HepG2 (cell line): ENCODE data around the gene OLFM1. TPM values are rescaled to one million over a fixed set of nuclear protein-coding genes. Genes with fewer than 3 reads are reported as not detected.
A peak's percentile ranks its signal among the peaks of the same experiment; 100 is the strongest.

Experiments
- ATAC-seq: fragments of 200-7000 bp; cut with Tn5 transposase; 3 replicates; pipeline ENCODE4 v1.9.1; 2020; ENCODE audit warnings: mild to moderate bottlenecking, moderate library complexity
- BruUV-seq: library from RNA; stranded (reverse); fragments of 400-500 nt; replicated peaks from 2 replicates; lab custom pipeline; 2021; lab: Mats Ljungman, UMichigan
- CTCF ChIA-PET: fragments of 300-600 bp; formaldehyde crosslinking; extraction: SDS; loops from one replicate; lab custom pipeline; 2021; ENCODE audit warnings: low total read pairs, inconsistent platforms, low intra/inter-chr PET ratio; lab: Yijun Ruan, JAX
- POLR2A ChIA-PET: fragments of 350-600 bp; sonication (Branson Sonifier 250); formaldehyde crosslinking; loops from one replicate; lab custom pipeline; 2020; ENCODE audit warnings: antibody characterized with exemption, inconsistent platforms; lab: Yijun Ruan, JAX
- DNase-seq: peaks from one replicate; pipeline ENCODE4 v3.0.0-alpha.2; 2015; ENCODE audit warnings: low spot score
- FAIRE-seq: peaks from 3 replicates; lab custom pipeline; 2011; peaks lifted over from hg19 to GRCh38; lab: Jason Lieb, UNC
- H2AFZ ChIP-seq: one replicate; pipeline ENCODE4 v1.6.1; 2011; ENCODE audit warnings: low read length, inconsistent platforms
- H3K27ac ChIP-seq: fragments of 300-600 bp; 3 replicates; pipeline ENCODE4 v1.8.0; 2011; ENCODE audit warnings: mixed run types, mild to moderate bottlenecking, mixed read lengths, low read length, inconsistent platforms; ENCODE audit not compliant: insufficient read depth; ENCODE audit errors: extremely low read length
- H3K27me3 ChIP-seq, 2 experiments: fragments of 200-600 bp in 1 of 2; 2 replicates in 1 of 2; 3 replicates in 1 of 2; pipeline versions ENCODE4 v1.6.0 to v1.8.0; 2011; ENCODE audit warnings: low read length in 2 of 2, mild to moderate bottlenecking in 2 of 2, moderate library complexity in 2 of 2, inconsistent platforms in 1 of 2; ENCODE audit not compliant: insufficient read depth in 2 of 2, control insufficient read depth in 1 of 2
- H3K36me3 ChIP-seq, 2 experiments: fragments of 200-600 bp in 1 of 2; replicated peaks in 1 of 2; 2 replicates in 1 of 2; 3 replicates in 1 of 2; pipeline versions ENCODE4 v1.5.1 to v1.8.0; 2011; ENCODE audit warnings: low read length in 2 of 2, inconsistent platforms in 1 of 2; ENCODE audit not compliant: insufficient read depth in 2 of 2, control insufficient read depth in 1 of 2
- H3K4me1 ChIP-seq: 2 replicates; pipeline ENCODE4 v1.5.1; 2012; ENCODE audit warnings: low read length, inconsistent platforms; ENCODE audit not compliant: insufficient read depth
- H3K4me2 ChIP-seq: 2 replicates; pipeline ENCODE4 v1.6.0; 2011; ENCODE audit warnings: low read depth, low read length, inconsistent platforms
- H3K4me3 ChIP-seq, 3 experiments: fragments of 200-600 bp in 1 of 3; sonication (generic), shearing (Covaris generic) in 1 of 3; replicated peaks in 1 of 3; 2 replicates each; pipeline ENCODE4 v1.5.1; 2011 to 2016; ENCODE audit warnings: low read length in 3 of 3, inconsistent platforms in 2 of 3, low read depth in 2 of 3, mild to moderate bottlenecking in 2 of 3, control low read depth in 1 of 3, mixed read lengths in 1 of 3; ENCODE audit not compliant: insufficient read depth in 1 of 3
- H3K79me2 ChIP-seq: one replicate; pipeline ENCODE4 v1.6.1; 2011; ENCODE audit warnings: low read length, inconsistent platforms; ENCODE audit not compliant: insufficient read depth
- H3K9ac ChIP-seq: 2 replicates; pipeline ENCODE4 v1.6.0; 2011; ENCODE audit warnings: mild to moderate bottlenecking, low read depth, low read length, inconsistent platforms; ENCODE audit not compliant: insufficient read depth
- H3K9me3 ChIP-seq: 2 replicates; pipeline ENCODE4 v1.5.1; 2012; ENCODE audit warnings: mild to moderate bottlenecking, low read length
- H4K20me1 ChIP-seq: 2 replicates; pipeline ENCODE4 v1.6.0; 2011; ENCODE audit warnings: inconsistent platforms, mild to moderate bottlenecking, low read length, moderate library complexity; ENCODE audit not compliant: insufficient read depth
- HNRNPK ChIP-seq: fragments of 200-400 bp; formaldehyde crosslinking; IDR thresholded peaks from 2 replicates; pipeline ENCODE4 v1.6.1; 2018; ENCODE audit warnings: low read length, low read depth, moderate library complexity, mild to moderate bottlenecking; ENCODE audit not compliant: poor library complexity, severe bottlenecking
- MEIS1 ChIP-seq: sonication (generic); formaldehyde crosslinking; IDR thresholded peaks from 2 replicates; pipeline ENCODE4 v1.9.0; 2021; ENCODE audit warnings: mild to moderate bottlenecking, missing genetic modification reagents, moderate library complexity, borderline replicate concordance
- ZNF343 ChIP-seq: sonication (generic); formaldehyde crosslinking; IDR thresholded peaks from 2 replicates; pipeline ENCODE4 v1.4.0; 2020; ENCODE audit warnings: mild to moderate bottlenecking, missing genetic modification reagents
- ZNF564 ChIP-seq: sonication (generic); formaldehyde crosslinking; IDR thresholded peaks from 2 replicates; pipeline ENCODE4 v1.8.1; 2023; ENCODE audit warnings: mild to moderate bottlenecking, missing genetic modification reagents
- WGBS: methylation state at CpG from one replicate; pipeline ENCODE4 v1.1.6; 2017; ENCODE audit warnings: low lambda C conversion rate; 5-methylcytosine and 5-hydroxymethylcytosine counted together
- in situ Hi-C: cut with HindIII; loops from 2 replicates; pipeline ENCODE4 v1.10.0; 2017; ENCODE audit warnings: low pct_unique_long_range_greater_than_20kb; ENCODE audit not compliant: extremely low pct_ligation_motif_present
- intact Hi-C: fragments of 100-400 bp; cut with micrococcal nuclease; formaldehyde crosslinking; loops from one replicate; pipeline ENCODE4 v1.10.0; 2022; ENCODE audit not compliant: unreplicated experiment
- polyA plus RNA-seq, 8 experiments: library from polyadenylated mRNA; depleted of rRNA in 3 of 8; stranded (reverse) in 7 of 8; unstranded in 1 of 8; fragments of >200 nt; fragmentation: Illumina TruSeq in 4 of 8; extraction: Trizol in 4 of 8; gene quantifications; 2 replicates each; pipeline versions ENCODE4 v1.2.1 to v1.2.3, GENCODE V29; 2011 to 2016; ENCODE audit warnings: low read depth in 4 of 8, missing spikeins in 1 of 8, mixed read lengths in 1 of 8; ENCODE audit not compliant: insufficient read depth in 1 of 8
- total RNA-seq, 5 experiments: library from RNA; depleted of rRNA; stranded (reverse); fragments of >200 nt; fragmentation: Illumina TruSeq; extraction: Trizol; gene quantifications; 2 replicates each; pipeline ENCODE4 v1.2.3, GENCODE V29; 2016; ENCODE audit warnings: low read depth in 1 of 5
- TF ChIP-seq, protein P1 (sequence below): fragments of 450-650 bp; IDR thresholded peaks from 2 replicates; pipeline ENCODE4 v1.6.1; 2016
- TF ChIP-seq, protein P2 (sequence below): sonication (generic); formaldehyde crosslinking; IDR thresholded peaks from 2 replicates; pipeline ENCODE4 v1.5.1; 2020; ENCODE audit warnings: mild to moderate bottlenecking, missing genetic modification reagents, borderline replicate concordance
- TF ChIP-seq, protein P3 (sequence below): sonication (generic); formaldehyde crosslinking; IDR thresholded peaks from 2 replicates; pipeline ENCODE4 v1.5.0; 2020; ENCODE audit warnings: mild to moderate bottlenecking, missing genetic modification reagents

Gene OLFM1
- total and polyA plus RNA-seq, 2 of the 13 experiments (the other 11 are each of a cell fraction or from before 2014, with no cell fraction given) = not detected

DNA sequence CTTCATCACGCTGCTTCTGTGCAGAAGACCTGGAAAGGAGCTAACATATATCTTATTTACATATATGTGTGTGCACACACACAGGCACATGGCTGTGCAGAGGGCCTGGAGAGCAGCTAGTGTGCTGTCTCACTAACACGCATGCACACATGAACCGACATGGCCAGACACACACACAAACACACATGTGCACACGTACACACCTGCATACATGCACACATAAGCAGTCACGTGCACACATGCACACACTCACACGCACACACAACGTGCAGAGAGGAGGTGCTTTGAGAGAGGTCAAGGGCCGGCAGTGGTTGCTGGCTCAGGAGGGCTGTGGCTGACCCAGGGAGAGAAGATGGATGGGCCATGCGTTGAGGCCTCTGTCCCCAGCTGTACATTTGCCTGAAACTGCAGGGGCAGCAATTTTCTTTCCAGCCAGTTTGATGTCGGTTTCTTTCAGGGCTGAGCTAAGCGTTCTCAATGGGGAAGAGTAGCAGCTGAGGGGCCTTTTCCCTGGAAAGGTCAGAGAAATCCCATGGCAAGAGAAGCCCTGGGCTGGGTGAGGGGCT lies 66.7 kb downstream of the OLFM1 start:
- H3K27ac ChIP-seq = no peak overlapping the region
- H3K9ac ChIP-seq = no peak overlapping the region
- H3K4me1 ChIP-seq = no peaks in the 10 kb centered on the region
- TF ChIP-seq, protein P1, sequence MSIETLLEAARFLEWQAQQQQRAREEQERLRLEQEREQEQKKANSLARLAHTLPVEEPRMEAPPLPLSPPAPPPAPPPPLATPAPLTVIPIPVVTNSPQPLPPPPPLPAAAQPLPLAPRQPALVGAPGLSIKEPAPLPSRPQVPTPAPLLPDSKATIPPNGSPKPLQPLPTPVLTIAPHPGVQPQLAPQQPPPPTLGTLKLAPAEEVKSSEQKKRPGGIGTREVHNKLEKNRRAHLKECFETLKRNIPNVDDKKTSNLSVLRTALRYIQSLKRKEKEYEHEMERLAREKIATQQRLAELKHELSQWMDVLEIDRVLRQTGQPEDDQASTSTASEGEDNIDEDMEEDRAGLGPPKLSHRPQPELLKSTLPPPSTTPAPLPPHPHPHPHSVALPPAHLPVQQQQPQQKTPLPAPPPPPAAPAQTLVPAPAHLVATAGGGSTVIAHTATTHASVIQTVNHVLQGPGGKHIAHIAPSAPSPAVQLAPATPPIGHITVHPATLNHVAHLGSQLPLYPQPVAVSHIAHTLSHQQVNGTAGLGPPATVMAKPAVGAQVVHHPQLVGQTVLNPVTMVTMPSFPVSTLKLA = peak; percentile 65
- TF ChIP-seq, protein P2, sequence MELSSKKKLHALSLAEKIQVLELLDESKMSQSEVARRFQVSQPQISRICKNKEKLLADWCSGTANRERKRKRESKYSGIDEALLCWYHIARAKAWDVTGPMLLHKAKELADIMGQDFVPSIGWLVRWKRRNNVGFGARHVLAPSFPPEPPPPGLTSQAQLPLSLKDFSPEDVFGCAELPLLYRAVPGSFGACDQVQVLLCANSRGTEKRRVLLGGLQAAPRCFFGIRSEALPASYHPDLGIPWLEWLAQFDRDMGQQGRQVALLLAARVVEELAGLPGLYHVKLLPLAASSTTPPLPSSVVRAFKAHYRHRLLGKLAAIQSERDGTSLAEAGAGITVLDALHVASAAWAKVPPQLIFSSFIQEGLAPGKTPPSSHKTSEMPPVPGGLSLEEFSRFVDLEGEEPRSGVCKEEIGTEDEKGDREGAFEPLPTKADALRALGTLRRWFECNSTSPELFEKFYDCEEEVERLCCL (CRISPR knock-in tag) = no peak
- DNase-seq (no peak), ATAC-seq (no peak), FAIRE-seq (no peak)
- H3K36me3 ChIP-seq = no peaks in the 10 kb centered on the region
- H3K4me3 ChIP-seq = no peak overlapping the region
- BruUV-seq = no TSS peak
- no peaks in the 10 kb centered on the region for H3K9me3 ChIP-seq
- H2AFZ ChIP-seq = no peak overlapping the region
- WGBS = 2% methylated on average over 7 of the region's 11 CpGs
- in situ Hi-C loops = no loop called here
- peaks cover 1 to 25% of the 10 kb centered on the region in 2 experiments; a peak in 2 of 5 replicates for H3K27me3 ChIP-seq
- no peaks in the 10 kb centered on the region for H3K79me2 ChIP-seq
- ChIA-PET POLR2A (no interaction called here), CTCF (no interaction called here)
- peaks cover 4% of the 10 kb centered on the region; the same call in 1 of the 2 replicates for H4K20me1 ChIP-seq
- intact Hi-C loops = no loop called here
- no peak overlapping the region for H3K4me2 ChIP-seq

DNA sequence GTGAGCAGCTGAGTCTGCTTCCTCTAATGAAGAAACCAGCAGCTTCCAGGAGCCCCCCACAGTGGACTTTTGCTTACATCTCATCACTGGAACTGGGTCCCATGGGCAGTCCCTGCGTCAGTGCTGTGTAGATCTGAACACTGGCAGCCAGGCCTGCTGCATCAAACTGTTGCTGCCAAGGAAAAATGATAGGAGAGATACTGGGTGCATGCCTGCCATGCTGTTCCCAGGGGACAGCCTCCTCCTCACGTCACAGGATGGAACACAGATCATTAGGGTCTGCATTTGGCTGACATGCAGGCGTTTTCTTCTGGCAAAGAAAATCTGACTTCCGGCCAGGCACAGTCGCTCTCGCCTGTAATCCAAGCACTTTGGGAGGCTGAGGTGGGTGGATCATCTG lies 67.9 kb downstream of the OLFM1 start:
- 7% methylated on average over 2 of the region's 6 CpGs for WGBS
- BruUV-seq = no TSS peak
- H2AFZ ChIP-seq = no peak overlapping the region
- H3K27me3 ChIP-seq = peaks cover 1 to 27% of the 10 kb centered on the region in 2 experiments; a peak in 2 of 5 replicates
- intact Hi-C loops = no loop called here
- POLR2A ChIA-PET = no interaction called here
- no peak overlapping the region for H3K4me3 ChIP-seq
- CTCF ChIA-PET = no interaction called here
- no peaks in the 10 kb centered on the region for H3K9me3 ChIP-seq
- no peak for TF ChIP-seq MEIS1 (CRISPR knock-in tag)
- TF ChIP-seq ZNF343 (CRISPR knock-in tag) = no peak
- no peak for TF ChIP-seq HNRNPK
- TF ChIP-seq ZNF564 (CRISPR knock-in tag) = no peak
- TF ChIP-seq, protein P3, sequence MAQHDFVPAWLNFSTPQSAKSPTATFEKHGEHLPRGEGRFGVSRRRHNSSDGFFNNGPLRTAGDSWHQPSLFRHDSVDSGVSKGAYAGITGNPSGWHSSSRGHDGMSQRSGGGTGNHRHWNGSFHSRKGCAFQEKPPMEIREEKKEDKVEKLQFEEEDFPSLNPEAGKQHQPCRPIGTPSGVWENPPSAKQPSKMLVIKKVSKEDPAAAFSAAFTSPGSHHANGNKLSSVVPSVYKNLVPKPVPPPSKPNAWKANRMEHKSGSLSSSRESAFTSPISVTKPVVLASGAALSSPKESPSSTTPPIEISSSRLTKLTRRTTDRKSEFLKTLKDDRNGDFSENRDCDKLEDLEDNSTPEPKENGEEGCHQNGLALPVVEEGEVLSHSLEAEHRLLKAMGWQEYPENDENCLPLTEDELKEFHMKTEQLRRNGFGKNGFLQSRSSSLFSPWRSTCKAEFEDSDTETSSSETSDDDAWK = no peak
- TF ChIP-seq, all 625 proteins: peak for 0
- Histone ChIP-seq H3K27ac (no peak overlapping the region), H3K4me2 (no peak overlapping the region), H3K4me1 (no peaks in the 10 kb centered on the region), H3K36me3 (no peaks in the 10 kb centered on the region), H3K9ac (no peak overlapping the region), H4K20me1 (peaks cover 7% of the 10 kb centered on the region; the same call in 1 of the 2 replicates), H3K79me2 (no peaks in the 10 kb centered on the region)
- DNase-seq (no peak), ATAC-seq (no peak), FAIRE-seq (no peak)
- in situ Hi-C loops = no loop called here
